Activated CD8-positive, alpha-beta T cell treated with anti-CD3 and anti-CD28 coated beads, Interleukin-2, amount 10 ng/mL, durations not matched to agents 7 days and 5 days (primary cell): ENCODE results near the gene CISH. TPM values are rescaled to one million over a fixed set of nuclear protein-coding genes. Genes with fewer than 3 reads are reported as not detected.
A peak's percentile ranks its signal among the peaks of the same experiment; 100 is the strongest.

Experiments
- ATAC-seq: fragments of 150-1000 bp; cut with Tn5 transposase; one replicate; pipeline ENCODE4 v1.10.0; 2021; ENCODE audit warnings: moderate library complexity
- CTCF ChIA-PET: fragments of 350-600 bp; sonication (Branson Sonifier 250); formaldehyde crosslinking; loops from one replicate; lab custom pipeline; 2021; ENCODE audit warnings: antibody characterized with exemption; lab: Charles Lee
- POLR2A ChIA-PET: fragments of 350-600 bp; sonication (Branson Sonifier 250); formaldehyde crosslinking; loops from one replicate; lab custom pipeline; 2021; ENCODE audit warnings: antibody characterized with exemption; lab: Charles Lee
- DNase-seq: peaks from one replicate; pipeline ENCODE4 v3.0.0-alpha.2; 2020
- H3K27ac Mint-ChIP-seq: one replicate; pipeline ENCODE4 v1.8.0; 2021; ENCODE audit warnings: mild to moderate bottlenecking, mixed read lengths
- H3K27me3 Mint-ChIP-seq: one replicate; pipeline ENCODE4 v1.8.0; 2021; ENCODE audit warnings: low read depth, mixed read lengths
- H3K36me3 Mint-ChIP-seq: one replicate; pipeline ENCODE4 v1.8.0; 2021; ENCODE audit warnings: low read depth, mixed read lengths
- H3K4me1 Mint-ChIP-seq: one replicate; pipeline ENCODE4 v1.8.0; 2021; ENCODE audit warnings: low read depth, mixed read lengths
- H3K4me3 Mint-ChIP-seq: one replicate; pipeline ENCODE4 v1.8.0; 2021; ENCODE audit warnings: mild to moderate bottlenecking, mixed read lengths
- H3K9me3 Mint-ChIP-seq: one replicate; pipeline ENCODE4 v1.8.0; 2022; ENCODE audit warnings: mixed read lengths; ENCODE audit not compliant: insufficient read depth
- total RNA-seq, 2 experiments: library from RNA; stranded (reverse); gene quantifications; one replicate each; pipeline ENCODE4 v1.2.3, GENCODE V29; 2021

CISH gene
- total RNA-seq, 2 experiments from 2014 or later, result 380 to 394 TPM

DNA sequence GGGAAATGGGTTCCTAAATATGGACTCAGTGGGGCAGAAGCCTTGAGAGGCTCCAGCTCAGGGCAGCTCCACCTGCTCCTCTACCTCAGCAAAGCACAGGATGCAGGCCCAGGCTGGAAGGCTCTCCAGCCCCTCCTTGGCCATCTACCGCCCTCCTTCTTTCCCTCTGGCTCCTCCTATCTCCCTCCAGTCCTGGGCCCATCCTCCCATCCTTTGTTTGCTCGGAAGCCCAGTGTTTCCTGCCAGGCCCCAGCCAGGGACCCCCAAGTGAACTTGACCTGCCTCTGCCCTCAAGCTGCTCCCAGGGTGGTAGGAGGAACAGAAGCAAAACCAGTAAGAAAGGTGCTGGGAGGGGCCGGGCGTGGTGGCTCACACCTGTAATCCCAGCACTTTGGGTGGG is 25.4 kb upstream of the CISH start:
- H3K9me3 Mint-ChIP-seq, result no peaks in the 10 kb centered on the region
- peaks cover 63% of the 10 kb centered on the region for H3K4me1 Mint-ChIP-seq
- H3K36me3 Mint-ChIP-seq, result peaks cover 61% of the 10 kb centered on the region
- POLR2A ChIA-PET, result interaction anchor here (1.3 kb wide), 1 partner anchor 9 kb away, joined by 5 read pairs; no protein-coding TSS in a partner anchor
- H3K27ac Mint-ChIP-seq, result peak overlapping the region; percentile 75
- H3K27me3 Mint-ChIP-seq, result no peaks in the 10 kb centered on the region
- CTCF ChIA-PET, result interaction anchor here (0.8 to 13.6 kb wide), 4 partner anchors 16 to 735 kb away, joined by 5 to 143 read pairs (median 10); partner anchors contain the start of genes DOCK3 and MAPKAPK3
- no peak for ATAC-seq
- DNase-seq, result no peak
- no peak overlapping the region for H3K4me3 Mint-ChIP-seq

- DNase-seq (no peak), ATAC-seq (no peak)
- Mint-ChIP-seq H3K4me1 (peaks cover 83% of the 10 kb centered on the region), H3K9me3 (no peaks in the 10 kb centered on the region), H3K36me3 (peaks cover 57% of the 10 kb centered on the region), H3K27ac (peak overlapping the region; percentile 56), H3K27me3 (no peaks in the 10 kb centered on the region), H3K4me3 (no peak overlapping the region)
- ChIA-PET POLR2A (interaction anchor here (1.1 kb wide), 1 partner anchor 11 kb away, joined by 4 read pairs; no protein-coding TSS in a partner anchor), CTCF (interaction anchor here (3.8 to 13.6 kb wide), 3 partner anchors 11 to 18 kb away, joined by 17 to 143 read pairs (median 30); partner anchors contain the start of gene MAPKAPK3)
Observed at GRCh38 chr3:50635066-50635465, 23.5 kb upstream of the CISH start.

- H3K27me3 Mint-ChIP-seq, result no peaks in the 10 kb centered on the region
- peak overlapping the region; percentile 87 for H3K27ac Mint-ChIP-seq
- DNase-seq (no peak), ATAC-seq (no peak)
- H3K4me1 Mint-ChIP-seq, result peaks cover 92% of the 10 kb centered on the region
- H3K4me3 Mint-ChIP-seq, result no peak overlapping the region
- H3K9me3 Mint-ChIP-seq, result no peaks in the 10 kb centered on the region
- CTCF ChIA-PET, result interaction anchor here (1.0 to 13.6 kb wide), 6 partner anchors 10 to 22 kb away, joined by 3 to 143 read pairs (median 10); partner anchors contain the start of genes CISH and MAPKAPK3
- POLR2A ChIA-PET, result interaction anchor here (1.6 kb wide), 1 partner anchor 13 kb away, joined by 4 read pairs; no protein-coding TSS in a partner anchor
- peaks cover 63% of the 10 kb centered on the region for H3K36me3 Mint-ChIP-seq
Observed at GRCh38 chr3:50633230-50633790, 21.7 kb upstream of the CISH start.

- Mint-ChIP-seq H3K36me3 (peaks cover 64% of the 10 kb centered on the region), H3K4me1 (peaks cover 92% of the 10 kb centered on the region), H3K27me3 (no peaks in the 10 kb centered on the region), H3K9me3 (no peaks in the 10 kb centered on the region), H3K4me3 (peak overlapping the region; percentile 3), H3K27ac (peak overlapping the region; percentile 87)
- CTCF ChIA-PET, result interaction anchor here (1.0 to 13.6 kb wide), 8 partner anchors 9 to 66 kb away, joined by 3 to 143 read pairs (median 4); partner anchors contain the start of genes CISH and MAPKAPK3
- ATAC-seq (peak; percentile 34), DNase-seq (no peak)
- POLR2A ChIA-PET, result interaction anchor here (0.5 to 1.6 kb wide), 5 partner anchors 12 to 759 kb away, joined by 3 to 4 read pairs (median 3); partner anchors contain the start of gene CISH
Observed at GRCh38 chr3:50632450-50632849, 20.9 kb upstream of the CISH start.

DNA sequence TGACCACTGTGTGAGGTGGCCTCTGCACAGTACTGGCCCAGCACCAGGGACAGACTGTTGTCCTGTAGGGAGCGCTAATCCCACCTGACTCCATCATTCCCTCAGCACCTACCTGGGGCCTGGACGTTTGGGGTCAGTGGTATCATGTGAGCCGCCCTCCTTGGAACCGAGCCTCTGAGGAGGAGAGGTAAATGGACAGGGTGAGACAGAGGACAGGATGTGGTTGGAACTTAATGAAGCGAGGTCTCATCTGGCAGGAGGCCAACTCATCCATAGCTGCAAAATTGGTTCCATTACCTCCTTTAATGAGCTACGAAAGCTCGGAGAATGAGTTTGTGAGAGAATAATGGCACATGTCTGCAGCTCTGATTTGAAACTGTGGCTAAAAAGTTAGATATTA is 19.3 kb upstream of the CISH start:
- ChIA-PET POLR2A (interaction anchor here (1.2 kb wide), 1 partner anchor 13 kb away, joined by 3 read pairs; no protein-coding TSS in a partner anchor), CTCF (interaction anchor here (1.2 to 13.6 kb wide), 5 partner anchors 13 to 45 kb away, joined by 3 to 143 read pairs (median 5); partner anchors contain the start of gene MAPKAPK3)
- H3K36me3 Mint-ChIP-seq, result peaks cover 68% of the 10 kb centered on the region
- H3K4me1 Mint-ChIP-seq, result peaks cover 90% of the 10 kb centered on the region
- no peak overlapping the region for H3K4me3 Mint-ChIP-seq
- H3K27ac Mint-ChIP-seq, result peak overlapping the region; percentile 30
- H3K27me3 Mint-ChIP-seq, result no peaks in the 10 kb centered on the region
- ATAC-seq, result no peak
- DNase-seq, result no peak
- H3K9me3 Mint-ChIP-seq, result no peaks in the 10 kb centered on the region

- no peak for ATAC-seq
- Mint-ChIP-seq H3K4me1 (peaks cover 95% of the 10 kb centered on the region), H3K9me3 (no peaks in the 10 kb centered on the region), H3K36me3 (peaks cover 71% of the 10 kb centered on the region), H3K27ac (peak overlapping the region; percentile 30), H3K4me3 (no peak overlapping the region), H3K27me3 (no peaks in the 10 kb centered on the region)
- CTCF ChIA-PET, result interaction anchor here (1.2 to 13.6 kb wide), 5 partner anchors 12 to 60 kb away, joined by 3 to 143 read pairs (median 6); partner anchors contain the start of gene MAPKAPK3
- POLR2A ChIA-PET, result no interaction called here
- DNase-seq, result no peak
Observed at GRCh38 chr3:50630394-50630793, 18.8 kb upstream of the CISH start.

DNA sequence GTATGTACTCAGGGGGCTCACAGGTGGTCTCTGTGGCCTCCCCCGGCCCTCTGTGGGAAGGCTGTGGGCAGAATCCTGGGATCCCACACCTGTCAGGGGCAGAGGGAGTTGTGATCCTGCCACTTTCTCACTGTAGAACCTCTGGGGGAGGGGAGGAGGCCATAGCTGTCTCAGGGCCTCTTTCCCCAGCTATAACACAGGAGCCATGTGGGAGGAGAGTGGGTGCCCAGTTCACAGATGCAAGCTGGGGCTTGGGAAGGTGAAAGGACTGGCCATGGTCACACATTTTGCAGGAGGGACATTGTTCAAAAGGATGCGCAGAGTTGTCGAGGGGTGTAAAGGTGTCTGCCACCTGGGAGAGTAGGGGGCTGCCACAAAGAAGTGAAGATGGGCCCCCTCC is 17.0 kb upstream of the CISH start:
- H3K27ac Mint-ChIP-seq, result peak overlapping the region; percentile 66
- no peak for ATAC-seq

DNA sequence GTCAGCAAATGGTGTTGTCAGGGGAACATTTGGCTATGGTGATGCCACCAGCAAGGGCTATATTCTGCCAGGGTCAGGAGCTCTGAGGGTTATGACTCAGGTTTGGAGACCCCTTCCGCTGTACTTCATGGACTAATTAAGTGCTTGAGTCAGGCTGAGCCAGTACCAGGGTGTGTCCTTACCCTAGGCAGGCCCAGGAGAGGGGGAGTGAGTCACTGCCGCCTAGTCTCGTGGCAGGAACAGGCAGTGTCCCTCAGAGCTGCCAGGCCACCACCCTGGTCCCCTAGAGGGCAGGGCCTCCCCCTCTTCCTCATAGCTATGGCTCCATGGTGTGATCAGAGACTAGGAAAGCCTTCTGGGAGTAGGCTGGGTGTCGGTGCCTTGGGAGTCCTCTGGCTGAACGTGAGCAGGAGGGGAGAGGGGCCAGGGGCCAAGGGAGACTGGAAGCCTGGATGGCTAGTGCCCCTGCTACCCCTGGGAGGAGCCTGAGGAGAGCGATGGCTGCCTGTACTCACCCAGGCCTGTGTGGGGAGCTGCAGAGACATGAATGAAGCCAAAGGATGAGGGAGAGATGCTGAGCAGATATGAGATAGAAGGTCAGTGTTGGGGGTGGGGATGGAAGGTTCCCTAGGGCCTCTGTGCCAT is 16.0 kb upstream of the CISH start:
- ChIA-PET CTCF (interaction anchor here (0.8 to 13.6 kb wide), 9 partner anchors 9 to 762 kb away, joined by 3 to 143 read pairs (median 6); partner anchors contain the start of gene MAPKAPK3), POLR2A (interaction anchor here (0.8 to 3.3 kb wide), 6 partner anchors 8 to 55 kb away, joined by 3 to 10 read pairs (median 4); partner anchors contain the start of genes CISH and MAPKAPK3)
- no peaks in the 10 kb centered on the region for H3K27me3 Mint-ChIP-seq
- H3K27ac Mint-ChIP-seq, result peak overlapping the region; percentile 55
- H3K36me3 Mint-ChIP-seq, result peaks cover 82% of the 10 kb centered on the region
- H3K9me3 Mint-ChIP-seq, result no peaks in the 10 kb centered on the region
- DNase-seq, result peak; percentile 36
- ATAC-seq, result no peak
- no peak overlapping the region for H3K4me3 Mint-ChIP-seq
- peaks cover 99% of the 10 kb centered on the region for H3K4me1 Mint-ChIP-seq

More for the DNA sequence above, 17.0 kb upstream of the CISH start:
- Mint-ChIP-seq H3K4me1 (peaks cover 99% of the 10 kb centered on the region), H3K27me3 (no peaks in the 10 kb centered on the region), H3K9me3 (no peaks in the 10 kb centered on the region), H3K4me3 (no peak overlapping the region), H3K36me3 (peaks cover 76% of the 10 kb centered on the region)
- CTCF ChIA-PET, result interaction anchor here (1.1 to 13.6 kb wide), 8 partner anchors 11 to 744 kb away, joined by 3 to 143 read pairs (median 6); partner anchors contain the start of gene MAPKAPK3
- POLR2A ChIA-PET, result interaction anchor here (0.6 to 3.3 kb wide), 7 partner anchors 8 to 72 kb away, joined by 3 to 10 read pairs (median 4); partner anchors contain the start of gene MAPKAPK3
- no peak for DNase-seq

DNA sequence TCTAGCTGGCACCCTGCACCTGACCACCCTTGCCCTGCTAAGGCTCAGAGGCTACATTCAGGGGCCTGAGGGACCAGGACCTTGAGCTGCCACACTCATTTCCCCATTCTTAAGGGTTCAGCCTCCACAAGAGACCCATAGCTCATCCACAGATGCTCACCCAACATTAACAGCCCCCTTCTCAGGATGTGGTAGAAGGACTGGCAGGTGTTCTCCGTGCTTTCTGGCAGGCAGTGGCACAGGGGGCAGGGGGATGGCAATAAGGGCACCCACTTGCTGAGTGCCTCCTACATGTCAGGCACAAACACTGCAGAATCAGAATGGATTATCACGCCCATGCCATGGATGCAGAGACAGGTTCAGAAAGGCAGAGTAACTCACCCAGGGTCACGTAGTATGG is 14.8 kb upstream of the CISH start:
- H3K4me3 Mint-ChIP-seq, result no peak overlapping the region
- H3K4me1 Mint-ChIP-seq, result peaks cover 98% of the 10 kb centered on the region
- ATAC-seq, result no peak
- ChIA-PET CTCF (interaction anchor here (0.7 to 13.6 kb wide), 6 partner anchors 8 to 763 kb away, joined by 3 to 143 read pairs (median 4); partner anchors contain the start of gene MAPKAPK3), POLR2A (interaction anchor here (1.9 to 3.3 kb wide), 2 partner anchors 9 to 54 kb away, joined by 4 to 10 read pairs; partner anchors contain the start of gene MAPKAPK3)
- H3K27me3 Mint-ChIP-seq, result no peaks in the 10 kb centered on the region
- no peak for DNase-seq
- peak overlapping the region; percentile 83 for H3K27ac Mint-ChIP-seq
- peaks cover 87% of the 10 kb centered on the region for H3K36me3 Mint-ChIP-seq
- H3K9me3 Mint-ChIP-seq, result no peaks in the 10 kb centered on the region

DNA sequence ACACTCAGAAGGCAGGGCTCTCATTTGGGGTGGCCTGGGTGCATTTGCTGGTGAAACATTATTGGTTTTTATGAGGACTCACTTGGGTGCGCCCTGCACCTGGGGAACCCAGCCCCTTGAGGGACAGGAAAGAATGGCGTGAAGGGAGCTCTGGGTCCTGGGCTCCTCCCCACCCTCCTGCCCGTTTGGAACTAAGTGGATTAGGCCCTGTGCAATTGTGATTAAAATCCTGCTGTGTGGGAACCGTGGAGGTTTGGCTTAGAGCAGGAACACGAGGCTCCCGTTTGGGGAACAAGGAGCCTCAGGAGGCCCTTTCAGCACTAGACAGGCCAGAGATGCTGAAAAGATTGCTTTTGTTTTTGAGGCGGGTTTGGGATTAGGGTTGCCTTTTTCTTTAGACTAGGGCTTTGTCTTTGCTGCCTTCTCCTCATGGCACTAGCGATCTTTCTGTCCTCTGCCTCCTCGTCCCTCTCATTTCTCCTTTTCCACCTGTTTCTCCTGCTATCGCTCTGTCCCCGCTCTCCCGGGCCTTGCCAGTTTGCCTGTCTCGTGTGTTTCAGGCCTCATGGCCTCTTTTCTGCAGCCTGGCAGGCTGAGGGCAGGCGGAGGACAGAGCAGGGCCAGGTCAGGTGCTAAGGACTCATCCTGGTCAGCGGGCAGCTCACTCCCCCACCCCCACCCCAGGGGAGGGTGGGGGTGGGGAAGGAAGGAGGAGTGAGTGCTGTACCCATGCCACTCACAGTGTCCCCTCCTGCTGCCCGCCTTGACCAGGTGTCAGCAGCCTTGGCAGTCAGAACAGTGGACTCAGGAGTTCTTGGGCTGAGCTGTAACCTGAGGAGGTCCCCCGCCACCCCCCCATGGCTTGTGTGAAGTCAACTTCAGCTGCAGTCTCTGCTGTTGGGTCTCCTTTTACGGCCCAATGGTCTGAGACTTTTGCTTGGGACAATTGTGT is 13.9 kb upstream of the CISH start:
- CTCF ChIA-PET, result interaction anchor here (0.6 to 29.5 kb wide), 8 partner anchors 8 to 762 kb away, joined by 3 to 1321 read pairs (median 23); partner anchors contain the start of genes C3orf18, HEMK1 and MAPKAPK3
- Mint-ChIP-seq H3K27me3 (no peaks in the 10 kb centered on the region), H3K4me3 (peak overlapping the region; percentile 22), H3K36me3 (peaks cover 85% of the 10 kb centered on the region), H3K9me3 (no peaks in the 10 kb centered on the region), H3K27ac (peak overlapping the region; percentile 88), H3K4me1 (peaks cover 96% of the 10 kb centered on the region)
- no peak for ATAC-seq
- POLR2A ChIA-PET, result interaction anchor here (0.9 to 3.3 kb wide), 3 partner anchors 8 to 53 kb away, joined by 3 to 10 read pairs (median 10); partner anchors contain the start of gene MAPKAPK3
- DNase-seq, result no peak
